Chondrocyte (in vitro differentiated cells): ENCODE measurements around the gene RASA1. TPM values are rescaled to one million over a fixed set of nuclear protein-coding genes. Genes with fewer than 3 reads are reported as not detected.

ENCODE experiments used
- DNase-seq: peaks from one replicate; pipeline ENCODE4 v3.0.0; 2021; ENCODE audit warnings: mixed read lengths, low spot score
- H3K27ac Mint-ChIP-seq: one replicate; pipeline ENCODE4 v1.8.0; 2021; ENCODE audit warnings: mild to moderate bottlenecking, moderate library complexity, mixed read lengths; ENCODE audit not compliant: unreplicated experiment
- H3K27me3 Mint-ChIP-seq: 2 replicates; pipeline ENCODE4 v1.8.0; 2021; ENCODE audit warnings: low read depth, mixed read lengths
- H3K36me3 Mint-ChIP-seq: 2 replicates; pipeline ENCODE4 v1.8.0; 2021; ENCODE audit warnings: low read depth, mixed read lengths
- H3K4me1 Mint-ChIP-seq: 2 replicates; pipeline ENCODE4 v1.8.0; 2021; ENCODE audit warnings: low read depth, mild to moderate bottlenecking, mixed read lengths
- H3K4me3 Mint-ChIP-seq: one replicate; pipeline ENCODE4 v1.8.0; 2021; ENCODE audit warnings: mild to moderate bottlenecking, moderate library complexity, mixed read lengths; ENCODE audit not compliant: unreplicated experiment
- H3K9me3 Mint-ChIP-seq: 2 replicates; pipeline ENCODE4 v1.8.0; 2021; ENCODE audit warnings: low read depth, mixed read lengths
- total RNA-seq: library from RNA; stranded (reverse); gene quantifications from 3 replicates; pipeline ENCODE4 v1.2.1, GENCODE V29; 2021
- TF ChIP-seq, protein P1 (sequence below): fragments of 200-600 bp; sonication (generic); IDR thresholded peaks from 2 replicates; pipeline ENCODE4 v1.5.0; 2021; ENCODE audit warnings: antibody characterized with exemption, mild to moderate bottlenecking, moderate library complexity

The RASA1 gene
- total RNA-seq, 1 donor from 2014 or later, result 38.3 TPM

DNA sequence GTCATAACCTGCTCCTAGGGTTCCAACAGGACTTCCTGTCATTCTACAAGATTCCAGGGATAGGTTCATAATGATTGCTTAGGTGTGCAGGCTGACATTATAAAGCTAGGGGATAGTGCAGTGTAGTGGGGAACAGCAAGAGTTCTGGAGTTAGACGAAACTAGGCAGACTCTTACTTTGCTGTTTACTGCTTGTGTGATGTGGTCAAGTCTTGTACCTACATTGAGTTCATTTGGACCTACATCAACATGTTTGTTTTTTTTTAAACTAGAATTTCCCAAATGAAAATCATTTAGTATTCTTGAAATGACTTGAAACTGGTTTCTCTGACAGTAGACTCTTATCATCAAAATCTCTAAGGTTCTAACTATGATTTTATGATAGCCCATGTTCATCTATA is 166.3 kb downstream of the RASA1 start:
- no peak for DNase-seq
- Mint-ChIP-seq H3K9me3 (no peaks in the 10 kb centered on the region), H3K36me3 (no peaks in the 10 kb centered on the region), H3K27me3 (peaks cover 29% of the 10 kb centered on the region), H3K4me3 (no peak overlapping the region), H3K4me1 (no peaks in the 10 kb centered on the region), H3K27ac (no peak overlapping the region)
- TF ChIP-seq, protein P1, sequence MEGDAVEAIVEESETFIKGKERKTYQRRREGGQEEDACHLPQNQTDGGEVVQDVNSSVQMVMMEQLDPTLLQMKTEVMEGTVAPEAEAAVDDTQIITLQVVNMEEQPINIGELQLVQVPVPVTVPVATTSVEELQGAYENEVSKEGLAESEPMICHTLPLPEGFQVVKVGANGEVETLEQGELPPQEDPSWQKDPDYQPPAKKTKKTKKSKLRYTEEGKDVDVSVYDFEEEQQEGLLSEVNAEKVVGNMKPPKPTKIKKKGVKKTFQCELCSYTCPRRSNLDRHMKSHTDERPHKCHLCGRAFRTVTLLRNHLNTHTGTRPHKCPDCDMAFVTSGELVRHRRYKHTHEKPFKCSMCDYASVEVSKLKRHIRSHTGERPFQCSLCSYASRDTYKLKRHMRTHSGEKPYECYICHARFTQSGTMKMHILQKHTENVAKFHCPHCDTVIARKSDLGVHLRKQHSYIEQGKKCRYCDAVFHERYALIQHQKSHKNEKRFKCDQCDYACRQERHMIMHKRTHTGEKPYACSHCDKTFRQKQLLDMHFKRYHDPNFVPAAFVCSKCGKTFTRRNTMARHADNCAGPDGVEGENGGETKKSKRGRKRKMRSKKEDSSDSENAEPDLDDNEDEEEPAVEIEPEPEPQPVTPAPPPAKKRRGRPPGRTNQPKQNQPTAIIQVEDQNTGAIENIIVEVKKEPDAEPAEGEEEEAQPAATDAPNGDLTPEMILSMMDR, result no peak

DNA sequence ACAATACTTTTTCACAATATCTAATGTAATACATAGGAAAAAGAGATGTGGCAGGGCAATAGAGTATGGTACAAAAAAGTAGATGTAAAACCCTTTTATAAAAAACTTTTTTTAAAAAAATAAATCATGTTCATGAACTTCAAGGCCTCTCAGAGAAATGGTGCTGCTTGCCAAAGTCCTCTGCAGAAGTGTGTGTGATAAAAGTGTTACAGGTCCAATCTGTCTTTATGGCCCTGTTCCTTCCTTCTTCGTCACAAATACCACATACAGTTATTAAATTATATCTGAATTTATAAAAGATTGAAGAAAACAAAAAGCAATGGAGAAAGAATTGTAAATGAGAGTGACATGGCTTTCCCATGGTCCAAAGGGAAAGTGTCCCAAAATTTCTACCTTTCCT is 166.8 kb downstream of the RASA1 start:
- peaks cover under 1% of the 10 kb centered on the region for H3K9me3 Mint-ChIP-seq
- TF ChIP-seq, protein P1, result no peak
- H3K4me1 Mint-ChIP-seq, result no peaks in the 10 kb centered on the region
- no peak overlapping the region for H3K27ac Mint-ChIP-seq
- H3K27me3 Mint-ChIP-seq, result peaks cover 27% of the 10 kb centered on the region
- H3K36me3 Mint-ChIP-seq, result no peaks in the 10 kb centered on the region
- no peak for DNase-seq
- H3K4me3 Mint-ChIP-seq, result no peak overlapping the region

DNA sequence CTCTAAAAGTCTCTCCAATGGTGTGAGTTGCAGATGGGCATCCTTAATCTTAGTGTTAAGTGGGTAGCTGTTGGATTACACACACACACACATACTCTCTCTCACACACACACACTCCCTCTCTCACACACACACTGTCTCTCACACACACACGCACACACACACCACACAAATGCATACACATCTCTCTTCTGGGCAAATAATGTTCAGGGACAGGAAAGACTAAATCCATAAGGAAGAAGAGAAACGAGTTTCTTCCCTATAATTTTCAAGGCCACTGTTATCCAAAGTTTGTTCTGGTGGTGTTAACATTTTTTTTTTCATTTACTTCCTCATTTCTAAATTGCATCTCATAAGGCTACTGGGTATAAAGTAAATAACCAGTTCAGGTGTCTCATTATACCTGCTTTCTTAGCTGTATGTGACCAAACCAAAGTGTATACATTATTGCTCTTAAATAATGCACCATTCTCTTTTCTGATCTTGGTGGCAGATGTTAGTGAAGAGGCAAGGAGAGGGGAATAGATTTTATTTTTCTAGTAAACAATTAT is 167.5 kb downstream of the RASA1 start:
- no peaks in the 10 kb centered on the region for H3K36me3 Mint-ChIP-seq
- H3K27ac Mint-ChIP-seq, result no peak overlapping the region
- H3K4me1 Mint-ChIP-seq, result no peaks in the 10 kb centered on the region
- DNase-seq, result no peak
- TF ChIP-seq, protein P1, result no peak
- H3K9me3 Mint-ChIP-seq, result peaks cover 5% of the 10 kb centered on the region
- H3K4me3 Mint-ChIP-seq, result no peak overlapping the region
- H3K27me3 Mint-ChIP-seq, result peaks cover 27% of the 10 kb centered on the region

DNA sequence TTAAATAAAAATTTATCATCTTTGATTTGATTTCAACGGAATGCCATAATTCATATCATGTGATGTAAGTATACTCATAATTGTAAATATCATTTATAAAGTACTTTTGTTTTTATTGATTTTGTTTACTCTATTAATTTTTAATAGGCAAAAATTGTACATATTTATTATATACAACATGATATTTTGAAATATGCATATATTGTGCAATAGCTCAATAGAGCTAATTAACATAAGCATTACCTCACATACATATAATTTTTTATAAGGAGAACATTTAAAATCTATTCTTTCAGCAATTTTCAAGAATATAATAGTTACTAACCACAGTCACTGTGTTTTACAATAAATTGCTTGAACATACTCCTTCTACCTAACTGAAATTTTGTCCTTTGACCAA is 170.0 kb downstream of the RASA1 start:
- H3K9me3 Mint-ChIP-seq, result peaks cover 5% of the 10 kb centered on the region
- no peak overlapping the region for H3K27ac Mint-ChIP-seq
- H3K4me1 Mint-ChIP-seq, result no peaks in the 10 kb centered on the region
- DNase-seq, result no peak
- TF ChIP-seq, protein P1, result no peak
- H3K27me3 Mint-ChIP-seq, result peaks cover 21% of the 10 kb centered on the region
- no peak overlapping the region for H3K4me3 Mint-ChIP-seq
- no peaks in the 10 kb centered on the region for H3K36me3 Mint-ChIP-seq

DNA sequence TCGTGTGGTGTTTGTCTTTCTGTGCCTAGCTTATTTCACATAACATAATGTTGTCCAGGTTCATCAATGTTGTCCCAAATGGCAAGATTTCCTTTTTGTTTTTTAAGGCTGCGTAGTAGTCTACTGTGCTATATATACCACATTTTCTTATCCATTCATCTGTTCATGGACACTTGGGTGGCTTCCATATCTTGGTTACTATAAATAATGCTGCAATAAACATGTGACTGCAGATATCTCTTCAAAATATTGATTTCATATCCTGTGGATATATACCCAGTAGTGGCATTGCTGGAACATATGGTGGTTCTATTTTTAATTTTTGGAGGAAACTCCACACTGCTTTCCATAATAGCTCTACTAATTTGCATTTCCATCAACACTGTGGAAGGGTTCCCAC is 170.5 kb downstream of the RASA1 start:
- Mint-ChIP-seq H3K27ac (no peak overlapping the region), H3K9me3 (peaks cover 5% of the 10 kb centered on the region), H3K27me3 (peaks cover 21% of the 10 kb centered on the region), H3K36me3 (no peaks in the 10 kb centered on the region), H3K4me3 (no peak overlapping the region), H3K4me1 (no peaks in the 10 kb centered on the region)
- TF ChIP-seq, protein P1, result no peak
- DNase-seq, result no peak

Other genes starting within 250 kb of the RASA1 start
- 23.1 to 30.3 TPM (median 25.3 TPM) in 3 replicates for gene CCNH, start 145.0 kb downstream of the RASA1 start, total RNA-seq